Vagina (tissue), 2 donors: ENCODE measurements around the gene DAP3. TPM values are rescaled to one million over a fixed set of nuclear protein-coding genes. Genes with fewer than 3 reads are reported as not detected.
"Not testable (repeated sequence)": the region's sequence is repeated elsewhere in the genome, so short reads cannot be mapped to it uniquely, and the experiment has no call there.

ENCODE experiments used
- DNase-seq, 2 donors: peaks; one replicate each; pipeline ENCODE4 v3.0.0-alpha.2; 2017; ENCODE audit errors: extremely low spot score in 2 of 2
- H3K27ac ChIP-seq: fragments of 200-600 bp; sonication (generic); one replicate; pipeline ENCODE4 v1.5.1; 2019
- H3K27me3 ChIP-seq: fragments of 200-600 bp; sonication (generic); one replicate; pipeline ENCODE4 v1.5.1; 2019
- H3K36me3 ChIP-seq, 2 donors: fragments of 200-600 bp; sonication (generic); one replicate each; pipeline ENCODE4 v1.5.1; 2017 to 2019
- H3K4me1 ChIP-seq: fragments of 200-600 bp; sonication (generic); one replicate; pipeline ENCODE4 v1.5.1; 2019
- H3K4me3 ChIP-seq, 2 donors: fragments of 200-600 bp; sonication (generic); 1 replicate in 1 of 2; 2 replicates in 1 of 2; pipeline ENCODE4 v1.5.1; 2016 to 2019
- H3K9me3 ChIP-seq: fragments of 200-600 bp; sonication (generic); one replicate; pipeline ENCODE4 v1.5.1; 2019
- CTCF ChIP-seq, 3 experiments: fragments of 450-650 bp in 2 of 3; fragments of 200-600 bp in 1 of 3; sonication (generic) in 1 of 3; IDR thresholded peaks; one replicate each; pipeline ENCODE4 v1.5.1; 2017 to 2019; ENCODE audit warnings: antibody characterized with exemption in 3 of 3, mild to moderate bottlenecking in 2 of 3, moderate library complexity in 2 of 3
- POLR2A ChIP-seq, 2 donors: fragments of 450-650 bp; IDR thresholded peaks; one replicate each; pipeline ENCODE4 v1.6.1; 2017; ENCODE audit warnings: antibody characterized with exemption in 2 of 2, mild to moderate bottlenecking in 2 of 2, moderate library complexity in 2 of 2
- POLR2AphosphoS5 ChIP-seq, 2 donors: sonication (generic); formaldehyde crosslinking; IDR thresholded peaks; one replicate each; pipeline ENCODE4 v1.9.0; 2017; ENCODE audit warnings: antibody characterized with exemption in 2 of 2, mild to moderate bottlenecking in 2 of 2, low read depth in 1 of 2; ENCODE audit not compliant: insufficient read depth in 1 of 2
- intact Hi-C: fragments of 100-400 bp; cut with DNase I; formaldehyde crosslinking; loops from one replicate; pipeline ENCODE4 v1.15.1; 2023
- total RNA-seq: library from RNA; depleted of rRNA; stranded (reverse); fragments of >200 nt; gene quantifications from one replicate; pipeline ENCODE4 v1.2.3, GENCODE V29; 2016

DAP3 gene
- total RNA-seq, 1 donor from 2014 or later = 129 TPM

- no peak for TF ChIP-seq POLR2A (IDR thresholded peaks at IDR 0.05)
- no peak for TF ChIP-seq POLR2AphosphoS5 (IDR thresholded peaks at IDR 0.05; ENCODE audit: insufficient read depth in 1 of 2, low read depth in 1 of 2)
- no peak for TF ChIP-seq CTCF (IDR thresholded peaks at IDR 0.05)
- no peaks in the 10 kb centered on the region for H3K9me3 ChIP-seq
- H3K4me1 ChIP-seq = peaks cover 21% of the 10 kb centered on the region
- H3K4me3 ChIP-seq = no peak overlapping the region
- intact Hi-C loops = no loop called here
- DNase-seq = no peak
- H3K27me3 ChIP-seq = no peaks in the 10 kb centered on the region
- H3K36me3 ChIP-seq = no peaks in the 10 kb centered on the region
- H3K27ac ChIP-seq = peak overlapping the region; percentile 44
These were observed 36.8 kb upstream of the DAP3 start for GRCh38 chr1:155651861-155652661.

- no peak overlapping the region for H3K27ac ChIP-seq
- no peak overlapping the region for H3K4me3 ChIP-seq
- intact Hi-C loops = no loop called here
- H3K36me3 ChIP-seq = no peaks in the 10 kb centered on the region
- no peak for TF ChIP-seq POLR2AphosphoS5 (IDR thresholded peaks at IDR 0.05; ENCODE audit: insufficient read depth in 1 of 2, low read depth in 1 of 2)
- TF ChIP-seq POLR2A (IDR thresholded peaks at IDR 0.05) = no peak
- no peak for TF ChIP-seq CTCF (IDR thresholded peaks at IDR 0.05)
- no peak for DNase-seq
- no peaks in the 10 kb centered on the region for H3K9me3 ChIP-seq
- peaks cover 16% of the 10 kb centered on the region for H3K4me1 ChIP-seq
- H3K27me3 ChIP-seq = no peaks in the 10 kb centered on the region
These were observed 35.9 kb upstream of the DAP3 start for GRCh38 chr1:155652951-155653350.

GRCh38 chr1:155657463-155657862 is 31.4 kb upstream of the DAP3 start:
- Histone ChIP-seq H3K27ac (no peak overlapping the region), H3K27me3 (no peaks in the 10 kb centered on the region), H3K4me1 (no peaks in the 10 kb centered on the region), H3K36me3 (peaks cover 0 to 39% of the 10 kb centered on the region in 2 donors), H3K4me3 (no peak overlapping the region), H3K9me3 (no peaks in the 10 kb centered on the region)
- no peak for DNase-seq
- no peak for TF ChIP-seq POLR2AphosphoS5 (IDR thresholded peaks at IDR 0.05; ENCODE audit: insufficient read depth in 1 of 2, low read depth in 1 of 2)
- TF ChIP-seq CTCF (IDR thresholded peaks at IDR 0.05) = no peak
- no peak for TF ChIP-seq POLR2A (IDR thresholded peaks at IDR 0.05)
- intact Hi-C loops = no loop called here

GRCh38 chr1:155661239-155661638 is 27.7 kb upstream of the DAP3 start:
- intact Hi-C loops, DNase-seq, H3K9me3 ChIP-seq, H3K4me3 ChIP-seq, H3K27ac ChIP-seq, H3K27me3 ChIP-seq, H3K4me1 ChIP-seq: not testable (repeated sequence)
- H3K36me3 ChIP-seq = peaks cover 0 to 75% of the 10 kb centered on the region in 2 donors

GRCh38 chr1:155669233-155670162 is 19.4 kb upstream of the DAP3 start:
- Histone ChIP-seq H3K4me1 (no peaks in the 10 kb centered on the region), H3K27me3 (no peaks in the 10 kb centered on the region), H3K9me3 (no peaks in the 10 kb centered on the region), H3K36me3 (peaks cover 0 to 90% of the 10 kb centered on the region in 2 donors), H3K27ac (no peak overlapping the region), H3K4me3 (no peak overlapping the region)
- DNase-seq = no peak
- TF ChIP-seq CTCF (IDR thresholded peaks at IDR 0.05) (no peak), POLR2A (IDR thresholded peaks at IDR 0.05) (no peak)
- intact Hi-C loops = no loop called here
